Prostate gland (tissue), 2 donors: ENCODE results near the gene TUBE1. TPM values are rescaled to one million over a fixed set of nuclear protein-coding genes. Genes with fewer than 3 reads are reported as not detected.

ENCODE experiments used
- DNase-seq: peaks from one replicate; pipeline ENCODE4 v3.0.0-alpha.2; 2019; ENCODE audit warnings: low spot score
- H3K27ac ChIP-seq, 2 donors: fragments of 200-600 bp; sonication (generic); 2 replicates each; pipeline ENCODE4 v1.5.1; 2017 to 2019
- H3K27me3 ChIP-seq: fragments of 200-600 bp; sonication (generic); replicated peaks from 2 replicates; pipeline ENCODE4 v1.5.1; 2019; ENCODE audit not compliant: insufficient read depth
- H3K36me3 ChIP-seq, 2 donors: fragments of 200-600 bp; sonication (generic); 1 replicate in 1 of 2; 2 replicates in 1 of 2; pipeline versions ENCODE4 v1.5.1 to v1.8.1; 2017 to 2019
- H3K4me1 ChIP-seq: fragments of 200-600 bp; sonication (generic); replicated peaks from 2 replicates; pipeline ENCODE4 v1.5.1; 2019
- H3K4me3 ChIP-seq, 2 donors: fragments of 200-600 bp; sonication (generic); 2 replicates each; pipeline ENCODE4 v1.5.1; 2017 to 2019
- H3K9me3 ChIP-seq: fragments of 200-600 bp; sonication (generic); 2 replicates; pipeline ENCODE4 v1.5.1; 2017
- POLR2A ChIP-seq: fragments of 450-650 bp; IDR thresholded peaks from one replicate; pipeline ENCODE4 v1.6.1; 2016; ENCODE audit warnings: antibody characterized with exemption, mild to moderate bottlenecking
- POLR2AphosphoS5 ChIP-seq: sonication (generic); formaldehyde crosslinking; IDR thresholded peaks from one replicate; pipeline ENCODE4 v1.6.1; 2017; ENCODE audit warnings: antibody characterized with exemption
- WGBS: methylation state at CpG from one replicate; pipeline ENCODE4 v1.1.5; 2018; 5-methylcytosine and 5-hydroxymethylcytosine counted together
- intact Hi-C: fragments of 100-400 bp; cut with DNase I; formaldehyde crosslinking; loops from one replicate; pipeline ENCODE4 v1.14.2; 2022
- total RNA-seq, 2 donors: library from RNA; depleted of rRNA; stranded (reverse); fragments of >200 nt; gene quantifications; one replicate each; pipeline ENCODE4 v1.1.0, GENCODE V29; 2016
- TF ChIP-seq, protein P1 (sequence below), 4 experiments: fragments of 200-600 bp in 2 of 4; fragments of 450-650 bp in 2 of 4; sonication (generic) in 2 of 4; IDR thresholded peaks; 1 replicate in 3 of 4; 2 replicates in 1 of 4; pipeline ENCODE4 v1.5.1; 2016 to 2019; ENCODE audit warnings: antibody characterized with exemption in 4 of 4, mild to moderate bottlenecking in 2 of 4, moderate library complexity in 2 of 4

The TUBE1 gene
- total RNA-seq, 2 donors from 2014 or later, result 20.5 to 36.8 TPM

DNA sequence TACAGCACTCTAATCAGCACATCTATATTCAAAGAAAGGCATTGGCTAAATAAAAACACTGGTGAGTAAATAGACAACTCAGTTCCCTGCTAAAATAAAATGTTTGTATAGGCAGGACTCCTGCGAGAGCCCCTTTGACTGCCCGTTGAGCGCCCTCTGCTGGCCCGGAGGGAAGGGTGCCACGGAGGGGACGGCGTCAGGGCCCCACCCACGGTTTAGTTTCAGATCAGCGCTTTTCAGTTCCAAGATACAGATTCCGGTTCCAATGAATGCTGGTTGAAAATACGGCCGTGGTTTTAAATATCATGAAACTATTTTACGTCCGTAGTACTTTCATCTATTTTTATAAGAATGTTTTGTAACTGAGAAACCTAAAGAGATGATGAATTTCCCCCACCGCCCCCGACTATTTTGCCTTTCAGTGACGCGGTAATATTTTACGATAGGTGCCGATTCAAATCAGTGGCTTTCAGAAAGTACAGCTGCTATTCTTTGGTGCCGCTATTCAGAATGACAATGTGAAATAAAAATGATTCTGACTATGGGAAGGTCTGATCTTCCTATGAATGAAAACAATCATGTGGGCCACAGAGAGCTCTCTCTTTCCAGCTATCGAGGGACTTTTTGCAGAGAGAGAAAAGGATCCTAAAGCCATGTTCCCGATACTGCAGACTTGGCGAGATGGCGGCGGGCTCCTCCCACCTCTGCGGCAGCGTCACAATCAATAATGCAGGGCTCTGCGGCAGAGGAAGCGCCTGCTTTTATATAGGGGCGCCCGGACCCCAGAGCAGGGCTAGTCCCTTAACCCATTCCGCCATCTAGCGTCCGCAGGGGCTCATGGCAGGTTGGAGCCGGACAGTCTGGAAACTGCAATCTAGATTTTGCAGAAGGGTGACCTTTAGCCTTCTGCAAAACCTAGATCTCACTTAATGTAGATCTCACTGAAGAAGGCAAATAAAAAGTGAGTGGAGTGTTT is 44.0 kb downstream of the TUBE1 start:
- H3K27ac ChIP-seq, result peak overlapping the region; percentile 73 to 75
- peak; percentile 73 for DNase-seq
- under 1% methylated on average over 36 of the region's 36 CpGs for WGBS
- peak overlapping the region; percentile 40 to 46 for H3K4me3 ChIP-seq
- no peaks in the 10 kb centered on the region for H3K36me3 ChIP-seq
- no peaks in the 10 kb centered on the region for H3K27me3 ChIP-seq
- TF ChIP-seq POLR2AphosphoS5 (peak; percentile 47), POLR2A (no peak)
- TF ChIP-seq, protein P1, sequence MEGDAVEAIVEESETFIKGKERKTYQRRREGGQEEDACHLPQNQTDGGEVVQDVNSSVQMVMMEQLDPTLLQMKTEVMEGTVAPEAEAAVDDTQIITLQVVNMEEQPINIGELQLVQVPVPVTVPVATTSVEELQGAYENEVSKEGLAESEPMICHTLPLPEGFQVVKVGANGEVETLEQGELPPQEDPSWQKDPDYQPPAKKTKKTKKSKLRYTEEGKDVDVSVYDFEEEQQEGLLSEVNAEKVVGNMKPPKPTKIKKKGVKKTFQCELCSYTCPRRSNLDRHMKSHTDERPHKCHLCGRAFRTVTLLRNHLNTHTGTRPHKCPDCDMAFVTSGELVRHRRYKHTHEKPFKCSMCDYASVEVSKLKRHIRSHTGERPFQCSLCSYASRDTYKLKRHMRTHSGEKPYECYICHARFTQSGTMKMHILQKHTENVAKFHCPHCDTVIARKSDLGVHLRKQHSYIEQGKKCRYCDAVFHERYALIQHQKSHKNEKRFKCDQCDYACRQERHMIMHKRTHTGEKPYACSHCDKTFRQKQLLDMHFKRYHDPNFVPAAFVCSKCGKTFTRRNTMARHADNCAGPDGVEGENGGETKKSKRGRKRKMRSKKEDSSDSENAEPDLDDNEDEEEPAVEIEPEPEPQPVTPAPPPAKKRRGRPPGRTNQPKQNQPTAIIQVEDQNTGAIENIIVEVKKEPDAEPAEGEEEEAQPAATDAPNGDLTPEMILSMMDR (IDR thresholded peaks at IDR 0.05), result peak; percentile 78 to 94 (median 85)
- no peaks in the 10 kb centered on the region for H3K4me1 ChIP-seq
- intact Hi-C loops, result loop anchor here (1.0 to 10.0 kb wide), 3 partner anchors 46 to 789 kb away; a partner anchor contains a TSS
- H3K9me3 ChIP-seq, result no peaks in the 10 kb centered on the region

DNA sequence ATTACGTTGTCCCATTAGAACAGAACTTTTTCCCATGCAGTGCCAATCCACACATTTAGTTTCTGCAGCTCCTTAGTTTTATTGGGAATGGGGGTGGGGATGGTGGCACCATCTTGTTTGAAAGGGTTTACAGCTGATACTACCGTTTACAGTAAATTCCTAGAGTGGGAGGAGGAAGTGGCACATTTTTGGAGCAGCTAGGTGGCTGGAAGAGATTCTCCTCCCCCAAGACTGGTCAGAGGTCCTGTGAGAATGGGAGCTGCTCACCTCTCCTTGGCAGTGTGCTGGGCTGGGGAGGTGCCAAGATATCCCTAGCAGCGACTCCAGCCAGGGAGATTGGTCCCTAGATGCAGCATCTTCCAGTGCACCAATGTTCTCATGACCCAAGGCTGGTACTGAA is 45.7 kb downstream of the TUBE1 start:
- H3K4me3 ChIP-seq, result no peak overlapping the region
- no peaks in the 10 kb centered on the region for H3K27me3 ChIP-seq
- WGBS, result 67% methylated on average over 3 of the region's 3 CpGs
- intact Hi-C loops, result loop anchor here (5.0 to 10.0 kb wide), 2 partner anchors 44 to 787 kb away; a partner anchor contains a TSS
- H3K4me1 ChIP-seq, result no peaks in the 10 kb centered on the region
- H3K9me3 ChIP-seq, result no peaks in the 10 kb centered on the region
- no peak overlapping the region for H3K27ac ChIP-seq
- TF ChIP-seq, protein P1 (IDR thresholded peaks at IDR 0.05), result no peak
- TF ChIP-seq POLR2A, result no peak
- no peak for TF ChIP-seq POLR2AphosphoS5
- DNase-seq, result no peak
- H3K36me3 ChIP-seq, result no peaks in the 10 kb centered on the region

DNA sequence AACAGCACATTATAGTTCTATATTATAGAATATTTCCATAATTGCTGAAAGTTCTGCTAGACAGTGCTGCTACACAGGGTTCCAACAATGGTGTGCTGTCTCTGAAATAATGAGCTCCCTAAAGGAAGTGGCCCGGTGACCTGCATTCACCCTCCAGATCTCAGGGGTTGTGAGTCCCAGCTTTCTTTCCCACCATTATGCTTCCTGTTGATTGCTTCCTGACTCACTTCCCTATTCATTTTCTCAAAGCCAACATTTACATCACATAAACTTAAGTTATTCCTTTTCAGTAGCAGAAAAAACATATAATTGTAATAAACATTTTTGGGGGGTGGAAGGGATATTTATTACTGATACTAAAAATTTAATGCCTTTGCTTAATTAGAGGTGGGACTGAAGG is 46.3 kb downstream of the TUBE1 start:
- Histone ChIP-seq H3K27ac (no peak overlapping the region), H3K36me3 (no peaks in the 10 kb centered on the region), H3K9me3 (no peaks in the 10 kb centered on the region), H3K27me3 (no peaks in the 10 kb centered on the region), H3K4me3 (no peak overlapping the region), H3K4me1 (no peaks in the 10 kb centered on the region)
- intact Hi-C loops, result loop anchor here (5.0 to 10.0 kb wide), 2 partner anchors 44 to 786 kb away; a partner anchor contains a TSS
- 75% methylated on average over 1 of the region's 1 CpG for WGBS
- no peak for DNase-seq
- no peak for TF ChIP-seq POLR2AphosphoS5
- TF ChIP-seq, protein P1 (IDR thresholded peaks at IDR 0.05), result no peak
- TF ChIP-seq POLR2A, result no peak

DNA sequence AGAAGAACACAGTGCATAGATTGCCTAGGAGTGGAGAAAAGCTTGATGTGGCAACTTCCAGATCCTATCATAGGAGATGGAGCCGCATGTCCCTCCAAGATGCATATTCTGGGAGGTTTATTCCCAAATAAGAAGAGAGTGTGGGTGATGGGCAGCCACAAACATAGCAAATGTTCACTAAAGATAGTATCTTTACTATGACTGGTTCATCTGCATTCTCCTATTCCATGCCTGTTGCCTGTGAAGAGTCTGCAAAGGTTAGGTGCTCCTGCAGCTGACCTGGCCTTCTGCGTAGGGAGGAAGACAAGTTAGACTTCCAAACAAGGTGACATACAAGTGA is 47.9 kb downstream of the TUBE1 start:
- Histone ChIP-seq H3K36me3 (no peaks in the 10 kb centered on the region), H3K4me1 (no peaks in the 10 kb centered on the region), H3K4me3 (no peak overlapping the region), H3K27ac (no peak overlapping the region), H3K27me3 (no peaks in the 10 kb centered on the region), H3K9me3 (no peaks in the 10 kb centered on the region)
- intact Hi-C loops, result no loop called here
- DNase-seq, result no peak
- TF ChIP-seq POLR2A, result no peak
- TF ChIP-seq, protein P1 (IDR thresholded peaks at IDR 0.05), result no peak
- no peak for TF ChIP-seq POLR2AphosphoS5
- 40% methylated on average over 2 of the region's 2 CpGs for WGBS
